SK-N-MC (cell line): ENCODE data around the gene MRPL9.
"Not testable (repeated sequence)": the region's sequence is repeated elsewhere in the genome, so short reads cannot be mapped to it uniquely, and the experiment has no call there.

Experiments used
- EZH2 ChIP-seq: fragments of 200-600 bp; sonication (generic); IDR thresholded peaks from one replicate; pipeline ENCODE4 v1.6.1; 2017; ENCODE audit warnings: antibody characterized with exemption
- POLR2AphosphoS5 ChIP-seq: IDR thresholded peaks from 2 replicates; pipeline ENCODE4 v1.6.1; 2012; ENCODE audit warnings: mild to moderate bottlenecking, low read depth, low read length, borderline replicate concordance

DNA sequence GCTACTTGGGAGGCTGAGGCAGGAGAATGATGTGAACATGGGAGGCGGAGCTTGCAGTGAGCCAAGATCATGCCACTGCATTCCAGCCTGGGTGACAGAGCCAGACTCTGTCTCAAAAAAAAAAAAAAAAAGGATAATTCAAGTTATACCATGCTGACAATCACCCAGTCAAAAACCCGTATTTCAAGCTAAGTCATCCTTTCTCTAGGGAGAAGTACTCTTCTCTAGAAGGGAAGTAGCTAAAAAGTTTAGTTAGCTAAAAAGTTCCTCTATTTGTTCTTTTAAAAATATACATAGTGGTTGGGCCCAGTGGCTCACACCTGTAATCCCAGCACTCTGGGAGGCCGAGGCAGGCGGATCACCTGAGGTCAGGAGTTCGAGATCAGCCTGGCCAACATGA is 17.4 kb upstream of the MRPL9 start:
- not testable (repeated sequence) for TF ChIP-seq POLR2AphosphoS5, EZH2
